GM19328 (cell line): ENCODE results near the gene CLCN5.
"Not testable (repeated sequence)": the region's sequence is repeated elsewhere in the genome, so short reads cannot be mapped to it uniquely, and the experiment has no call there.

ENCODE experiments used
- ATAC-seq: cut with Tn5 transposase; IDR thresholded peaks from one replicate; pipeline ENCODE4 v1.9.1; 2021; ENCODE audit warnings: mild to moderate bottlenecking, moderate library complexity; ENCODE audit not compliant: unreplicated experiment

Gene CLCN5

GRCh38 chrX:49995107-49995731 is 72.8 kb downstream of the CLCN5 start:
- ATAC-seq, result no peak

DNA sequence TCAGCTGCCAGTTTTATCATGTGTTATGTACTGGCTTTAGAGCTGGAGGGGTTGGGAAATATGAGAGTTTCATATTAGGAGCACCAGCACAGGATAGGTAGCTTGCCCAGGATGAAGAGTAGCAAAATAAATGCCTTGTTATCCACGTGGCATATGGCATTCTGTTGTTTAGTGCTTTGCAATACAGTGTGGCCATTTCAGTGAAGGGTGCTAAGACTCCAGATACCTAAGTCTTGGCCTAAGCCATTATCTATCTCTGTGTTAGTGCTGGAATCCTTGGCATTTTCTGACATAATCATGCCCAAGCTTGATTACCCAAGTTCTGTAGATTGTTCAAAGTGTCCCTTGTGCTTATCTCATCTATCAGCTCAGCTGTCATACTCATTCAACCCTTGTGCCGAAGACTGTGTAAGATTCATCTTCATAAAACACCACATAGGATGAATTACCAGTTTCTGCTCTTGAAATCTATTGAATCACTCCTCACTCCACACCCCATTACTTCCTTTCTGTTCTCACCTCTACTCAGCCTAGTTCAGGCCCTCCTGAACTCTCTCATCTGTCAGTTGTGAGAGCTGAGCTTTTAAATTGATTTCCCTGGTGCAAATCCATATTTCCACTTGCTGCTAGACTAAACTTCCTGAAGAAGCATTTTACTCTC is 73.5 kb downstream of the CLCN5 start:
- ATAC-seq, result no peak

DNA sequence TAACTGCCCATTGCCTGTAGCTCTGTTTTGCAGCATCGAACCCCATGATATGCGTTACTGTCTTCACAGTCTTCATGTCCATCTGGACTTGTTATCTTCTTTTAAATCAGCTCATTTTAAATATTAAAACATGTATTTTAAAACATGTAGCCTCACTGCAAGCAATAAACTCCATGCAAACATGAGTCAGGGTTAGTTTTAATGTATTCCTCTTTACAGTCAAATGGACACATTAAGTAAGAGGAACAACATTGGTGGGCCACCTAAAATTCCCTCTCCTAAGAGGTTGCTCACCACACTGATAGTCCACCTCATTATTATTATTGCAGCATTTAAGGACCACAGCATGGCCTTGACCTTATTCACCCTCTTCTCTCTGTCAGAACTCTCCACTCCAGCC is 74.1 kb downstream of the CLCN5 start:
- no peak for ATAC-seq

DNA sequence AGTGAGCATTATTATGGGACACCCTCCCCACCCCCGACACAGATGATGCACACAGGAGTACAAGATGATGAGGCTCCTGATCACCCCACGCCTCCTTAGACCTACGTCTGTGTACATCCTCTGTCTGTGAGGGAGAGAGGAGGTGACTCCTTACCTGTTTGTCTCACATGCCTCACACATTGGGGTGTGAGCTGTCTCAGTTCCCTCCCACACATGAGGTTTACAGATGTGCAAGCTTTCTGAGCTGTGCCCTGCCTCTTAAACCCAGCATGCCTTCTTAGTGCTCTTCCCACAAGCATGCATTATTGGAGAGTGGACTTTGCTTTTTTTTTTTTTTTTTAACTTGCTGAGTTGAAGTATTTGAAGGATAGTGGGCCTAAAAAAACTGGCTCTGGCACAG is 76.7 kb downstream of the CLCN5 start:
- no peak for ATAC-seq

DNA sequence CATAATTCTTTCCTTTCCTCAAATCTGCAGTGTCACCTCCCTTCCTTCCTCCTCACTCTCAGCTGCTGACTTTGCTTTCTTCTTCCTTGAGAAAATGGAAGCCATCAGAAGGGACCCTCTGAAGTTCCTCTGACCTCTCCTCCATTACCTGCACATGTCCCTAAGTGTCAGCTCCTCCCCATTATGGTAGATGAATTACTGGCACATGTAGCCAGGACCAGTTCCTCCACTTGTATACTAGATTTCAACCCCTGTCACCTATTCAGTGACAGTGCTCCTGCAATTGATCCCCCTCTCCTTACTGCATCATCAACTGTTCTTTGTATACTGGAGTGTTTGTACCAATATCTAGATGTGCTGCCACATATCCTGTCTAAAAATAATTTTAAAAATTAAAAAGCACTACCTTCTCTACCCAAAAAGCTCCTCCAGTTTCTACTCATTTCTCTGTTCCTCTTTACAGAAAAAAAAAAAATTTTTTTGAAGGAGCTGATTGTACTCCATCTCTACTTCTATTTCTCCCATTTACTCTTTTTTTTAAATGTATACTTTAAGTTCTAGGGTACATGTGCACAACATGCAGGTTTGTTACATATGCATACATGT is 78.6 kb downstream of the CLCN5 start:
- ATAC-seq, result no peak

- no peak for ATAC-seq
These were observed 79.8 kb downstream of the CLCN5 start for GRCh38 chrX:50002067-50002714.

GRCh38 chrX:50003467-50003866 is 81.1 kb downstream of the CLCN5 start:
- ATAC-seq, result no peak

GRCh38 chrX:50003927-50004326 is 81.5 kb downstream of the CLCN5 start:
- no peak for ATAC-seq

DNA sequence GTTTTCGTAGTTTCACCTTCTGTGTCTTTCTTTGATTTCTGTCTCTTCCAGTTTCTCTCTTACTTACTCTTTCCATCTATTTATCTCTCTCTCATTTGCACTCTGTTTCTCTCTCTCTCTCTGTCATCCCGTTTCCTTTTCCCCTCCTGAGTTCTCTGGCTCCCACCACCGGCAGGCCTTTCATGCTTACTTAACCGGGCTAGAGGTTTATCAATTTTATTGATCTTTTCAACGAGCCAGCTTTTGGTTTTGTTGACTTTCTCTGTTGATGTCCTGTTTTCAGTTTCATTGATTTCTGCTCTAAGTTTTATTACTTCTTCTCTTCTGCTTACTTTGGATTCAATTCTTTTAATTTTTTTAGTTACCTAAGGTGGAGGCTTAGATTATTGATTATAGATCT is 103.2 kb downstream of the CLCN5 start:
- not testable (repeated sequence) for ATAC-seq

DNA sequence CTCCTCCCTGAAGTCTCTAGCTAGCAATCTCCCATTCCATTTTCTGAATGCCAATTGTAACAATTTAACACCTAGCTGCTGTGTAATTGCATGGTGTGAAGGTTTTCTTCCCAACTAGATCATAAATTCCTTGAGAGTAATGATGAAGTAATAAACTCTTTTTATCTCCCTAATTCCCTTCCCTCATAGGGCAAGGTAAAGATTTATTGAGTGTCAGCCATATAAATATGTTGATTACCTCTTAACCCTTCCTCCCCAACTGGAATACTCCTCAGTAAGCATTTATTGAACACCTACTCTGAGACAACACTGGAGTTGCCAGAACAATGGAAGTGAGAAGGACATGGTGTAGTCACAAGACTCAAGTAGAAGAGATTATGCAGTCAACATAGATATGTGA is 112.7 kb downstream of the CLCN5 start:
- ATAC-seq, result no peak

DNA sequence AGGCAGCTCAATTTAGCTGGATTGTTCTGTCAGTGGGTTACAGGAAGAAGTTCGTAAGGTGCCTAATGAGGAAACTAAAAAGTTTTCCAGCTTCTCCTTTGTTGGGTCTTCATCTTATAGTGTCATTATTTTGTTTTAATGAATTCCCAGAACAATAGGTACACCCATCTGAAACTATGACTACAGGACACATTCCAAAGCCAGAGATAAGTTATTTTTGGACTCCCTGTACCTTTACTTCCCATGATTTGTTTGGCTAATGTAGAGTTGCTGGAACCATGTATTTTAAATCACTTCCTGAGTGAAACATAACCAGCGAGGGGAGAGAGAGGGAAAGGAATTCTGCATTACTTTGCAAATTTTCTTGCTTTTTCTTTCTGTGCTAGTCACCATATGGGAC is 114.0 kb downstream of the CLCN5 start:
- no peak for ATAC-seq

- ATAC-seq, result no peak
These were observed 123.4 kb downstream of the CLCN5 start for GRCh38 chrX:50045823-50046222.

DNA sequence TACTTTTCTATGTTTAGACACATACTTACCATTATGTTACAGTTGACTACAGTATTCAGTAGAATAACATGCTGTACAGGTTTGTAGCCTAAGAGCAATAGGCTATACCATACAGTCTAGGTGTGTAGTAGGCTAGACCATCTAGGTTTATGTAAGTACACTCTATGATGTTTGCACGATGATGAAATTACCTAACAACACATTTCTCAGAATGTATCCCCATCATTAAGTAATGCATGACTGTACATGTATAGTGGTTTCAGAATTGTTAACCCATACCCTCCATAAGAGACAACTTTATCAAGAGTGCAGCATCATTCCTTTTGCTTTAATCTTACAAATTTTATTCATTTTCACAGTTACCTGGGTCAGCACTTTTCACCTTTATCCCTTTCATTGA is 126.8 kb downstream of the CLCN5 start:
- ATAC-seq, result no peak

DNA sequence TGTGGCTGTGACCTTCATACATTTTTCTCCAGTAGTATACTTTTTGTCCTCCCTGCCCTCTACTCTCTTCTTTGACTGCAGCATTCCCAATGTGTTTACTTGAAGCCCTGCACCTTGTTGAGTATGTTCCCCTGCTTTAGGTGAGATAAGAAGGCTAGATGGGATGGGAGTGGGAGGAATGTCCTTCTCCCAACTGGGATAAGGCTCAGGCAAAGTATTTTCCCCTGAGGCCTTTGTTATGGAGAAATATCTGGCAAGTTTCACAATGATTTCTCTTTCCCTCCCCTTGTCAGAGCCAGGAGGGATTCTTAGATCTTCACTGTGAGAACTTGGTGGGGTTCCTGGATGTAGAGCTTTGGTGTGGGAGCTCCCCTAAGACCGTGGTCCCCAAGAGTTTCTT is 131.8 kb downstream of the CLCN5 start:
- ATAC-seq, result no peak

GRCh38 chrX:50066318-50066937 is 144.0 kb downstream of the CLCN5 start:
- no peak for ATAC-seq

- ATAC-seq, result no peak
These were observed 145.3 kb downstream of the CLCN5 start for GRCh38 chrX:50067435-50068284.

GRCh38 chrX:50068285-50068563 is 145.8 kb downstream of the CLCN5 start:
- ATAC-seq, result no peak

GRCh38 chrX:50068893-50069292 is 146.5 kb downstream of the CLCN5 start:
- no peak for ATAC-seq

DNA sequence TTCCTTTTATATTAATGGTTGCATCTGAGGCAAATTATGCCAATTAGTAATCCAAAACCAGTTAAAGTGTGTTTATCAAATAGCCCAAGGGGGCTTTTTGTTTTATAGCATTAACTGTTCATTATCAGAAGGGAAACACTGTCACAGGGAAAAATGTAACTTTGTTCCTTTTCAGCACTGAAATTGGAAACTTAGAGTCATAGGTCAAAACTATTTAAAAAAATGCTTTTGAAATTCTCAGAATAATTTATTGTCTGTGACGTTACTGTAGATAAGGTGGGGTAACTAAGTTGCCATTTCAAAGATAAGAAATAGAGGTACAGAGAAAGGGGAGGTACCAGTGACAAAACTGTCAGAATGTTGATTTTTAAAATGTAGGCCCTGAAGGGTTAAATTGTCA is 149.1 kb downstream of the CLCN5 start:
- ATAC-seq, result no peak

DNA sequence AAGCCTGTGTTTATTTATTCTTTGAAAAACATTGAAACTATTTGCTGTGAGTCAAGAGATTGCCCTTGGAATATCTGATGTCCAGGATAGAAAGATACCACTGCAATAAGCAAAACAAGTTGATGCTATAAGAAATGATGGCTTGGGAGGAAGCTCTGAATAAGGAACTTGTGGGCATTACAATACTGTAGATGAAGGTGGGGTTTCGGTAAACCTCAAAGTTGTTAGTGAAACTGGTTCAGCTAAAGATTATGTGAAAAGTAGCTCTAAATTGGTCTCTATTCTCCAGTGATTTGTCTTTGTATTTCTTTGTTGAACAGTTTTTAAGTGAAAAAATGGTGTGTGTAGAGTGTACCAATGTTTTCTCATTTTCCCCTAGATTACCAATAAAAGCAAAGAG is 149.7 kb downstream of the CLCN5 start:
- no peak for ATAC-seq

- no peak for ATAC-seq
These were observed 151.2 kb downstream of the CLCN5 start for GRCh38 chrX:50073601-50074000.
